NCI-H69 (cell line): ENCODE results near the gene SLC25A5.
"Not testable (repeated sequence)": the region's sequence is repeated elsewhere in the genome, so short reads cannot be mapped to it uniquely, and the experiment has no call there.

Experiments used
- DNase-seq: peaks from one replicate; lab custom pipeline; 2025; lab: John Stamatoyannopoulos, UW

Gene SLC25A5

DNA sequence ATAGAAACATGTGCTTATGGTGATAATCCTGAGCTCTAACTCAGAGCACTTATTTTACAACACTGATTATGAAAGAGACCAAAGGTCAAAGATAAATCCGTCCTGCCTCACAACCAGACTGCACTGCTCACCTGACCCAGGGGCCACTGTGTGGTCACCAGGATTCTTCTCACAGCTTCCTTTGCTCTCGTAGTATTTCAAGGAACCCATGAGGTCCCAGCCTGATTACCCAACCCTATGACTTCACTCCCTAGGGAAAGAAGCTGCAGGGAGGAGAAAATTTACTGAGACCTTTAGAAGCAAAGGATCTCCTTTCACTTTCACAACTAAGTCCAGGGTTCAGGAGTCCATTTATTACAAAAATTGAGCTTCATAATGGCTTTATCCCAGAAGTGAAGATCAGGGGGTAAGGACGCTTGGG, 9.6 kb downstream of the SLC25A5 start:
- no peak for DNase-seq

DNA sequence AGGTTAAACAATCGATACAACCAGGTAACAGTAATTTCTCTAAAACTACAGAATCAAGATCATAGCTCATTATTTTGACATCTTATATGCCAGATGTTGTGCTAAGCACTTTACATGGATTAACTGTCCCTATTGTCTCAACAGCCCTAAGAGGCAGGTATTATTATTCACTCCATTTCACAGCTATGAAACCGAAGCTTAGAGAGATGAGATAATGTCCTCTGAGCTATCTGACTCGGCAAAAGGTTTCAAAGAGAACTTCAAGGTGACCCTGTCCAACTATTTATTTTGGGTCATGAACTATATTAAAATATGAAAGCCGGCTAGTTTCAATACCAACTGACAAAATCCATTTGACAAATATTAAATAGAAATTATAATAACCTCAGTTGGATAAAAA, 10.3 kb downstream of the SLC25A5 start:
- no peak for DNase-seq

DNA sequence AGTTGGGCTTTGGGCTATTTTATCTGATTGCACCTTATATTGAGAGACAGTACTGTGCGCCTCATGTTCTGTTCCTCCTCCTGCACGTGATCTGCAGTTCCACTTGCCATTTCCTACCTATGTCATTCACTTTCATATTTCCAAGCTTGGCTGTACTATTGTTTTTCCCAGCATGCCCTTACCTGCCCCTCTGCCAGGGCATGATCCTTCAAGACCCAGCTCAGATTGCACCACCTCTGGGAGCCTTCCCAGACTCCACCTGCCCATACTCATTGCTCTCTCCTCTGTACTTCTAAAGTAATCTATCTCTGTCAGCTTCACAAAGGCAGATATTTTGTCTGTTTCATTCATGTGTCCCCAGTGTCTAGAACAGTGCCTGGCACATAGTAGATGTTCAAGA, 11.6 kb downstream of the SLC25A5 start:
- DNase-seq, result no peak

DNA sequence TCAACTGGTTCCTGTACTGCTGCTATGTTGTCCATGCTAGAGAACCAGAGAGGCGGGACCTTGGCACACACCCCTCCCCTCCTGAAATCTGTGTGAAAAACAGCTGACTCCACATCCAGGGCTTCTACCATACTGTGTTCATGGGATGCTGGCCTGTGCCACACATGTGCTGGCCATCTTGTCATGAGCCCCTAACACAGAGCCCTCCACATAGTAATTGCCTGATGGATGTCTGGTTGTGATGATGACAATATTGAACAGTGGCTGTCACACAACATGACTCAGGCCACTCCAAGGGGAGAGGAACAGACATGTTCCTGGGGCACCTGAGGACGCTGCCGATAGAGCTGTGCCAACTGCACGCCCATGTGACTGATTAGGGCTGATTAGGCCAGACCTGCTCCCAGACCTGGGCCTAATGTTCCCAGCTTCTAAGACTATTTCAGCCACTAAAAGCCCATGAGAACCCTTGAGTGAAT, 13.1 kb downstream of the SLC25A5 start:
- DNase-seq, result no peak

DNA sequence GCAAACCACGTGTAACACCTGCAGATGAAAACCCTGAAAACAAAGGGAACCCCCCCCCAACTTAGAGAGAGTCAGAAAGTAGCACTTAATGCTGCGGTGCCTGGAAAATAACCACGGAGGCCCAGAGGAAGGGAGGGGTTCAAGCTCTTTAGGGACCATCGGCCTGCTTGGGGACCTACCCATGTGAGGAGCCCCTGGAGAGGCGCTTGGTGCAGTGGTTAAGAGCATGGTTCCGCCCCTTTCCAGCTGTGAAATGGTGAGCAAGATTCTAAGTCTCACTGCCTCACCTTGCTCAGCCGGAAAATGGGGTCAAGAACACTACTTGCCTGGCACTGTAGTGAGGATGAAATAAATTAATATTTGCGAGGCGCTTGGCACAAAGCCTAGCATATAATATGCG, 13.8 kb downstream of the SLC25A5 start:
- no peak for DNase-seq

DNA sequence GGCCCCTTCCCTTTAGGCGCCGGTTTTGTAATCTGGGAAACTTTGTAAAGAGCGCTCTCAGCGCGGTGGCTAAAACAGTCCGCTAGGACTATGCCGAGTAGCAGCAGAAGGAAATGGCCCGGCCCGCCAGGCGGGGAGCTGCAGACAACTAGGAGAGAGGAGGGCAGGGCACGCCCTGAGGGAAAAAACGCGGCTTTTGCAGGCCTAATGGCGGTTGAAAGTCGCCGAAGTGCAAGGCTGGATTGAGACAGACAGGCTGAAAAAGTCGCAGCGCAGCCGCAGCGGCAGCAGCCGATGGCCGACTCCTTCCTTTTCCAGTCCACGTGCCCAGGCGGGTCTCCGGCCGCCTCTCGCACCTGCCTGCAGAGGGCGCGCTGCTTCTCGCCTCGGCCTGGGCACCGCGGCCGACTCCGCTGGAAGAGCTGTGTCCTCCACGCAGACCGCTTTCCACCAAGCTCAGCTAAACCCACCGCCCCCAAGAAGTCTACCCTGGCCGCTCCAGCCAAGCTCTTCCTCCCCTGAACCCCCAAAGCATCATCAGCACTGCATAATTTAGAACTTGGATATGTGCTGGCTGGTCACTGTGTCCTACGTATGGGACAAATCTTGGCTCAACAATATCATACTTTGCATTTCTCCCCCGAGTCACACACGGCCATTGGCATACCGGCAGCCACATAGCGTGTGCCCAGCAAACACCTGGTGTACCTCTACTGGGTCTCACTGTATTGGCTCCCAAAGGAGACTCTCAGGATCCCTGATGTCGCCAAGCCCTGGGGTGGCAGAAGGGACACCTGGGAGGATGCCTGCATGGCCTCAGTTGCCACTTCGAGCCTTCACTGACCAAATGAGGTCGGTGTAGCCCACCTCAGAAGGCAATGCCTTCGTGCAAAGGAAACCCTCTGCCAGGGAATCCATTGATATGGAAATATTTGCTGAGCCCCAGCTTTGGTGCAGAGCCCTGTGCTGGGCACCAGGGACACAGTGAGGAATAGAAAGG, 14.5 kb downstream of the SLC25A5 start:
- peak; percentile 79 for DNase-seq

DNA sequence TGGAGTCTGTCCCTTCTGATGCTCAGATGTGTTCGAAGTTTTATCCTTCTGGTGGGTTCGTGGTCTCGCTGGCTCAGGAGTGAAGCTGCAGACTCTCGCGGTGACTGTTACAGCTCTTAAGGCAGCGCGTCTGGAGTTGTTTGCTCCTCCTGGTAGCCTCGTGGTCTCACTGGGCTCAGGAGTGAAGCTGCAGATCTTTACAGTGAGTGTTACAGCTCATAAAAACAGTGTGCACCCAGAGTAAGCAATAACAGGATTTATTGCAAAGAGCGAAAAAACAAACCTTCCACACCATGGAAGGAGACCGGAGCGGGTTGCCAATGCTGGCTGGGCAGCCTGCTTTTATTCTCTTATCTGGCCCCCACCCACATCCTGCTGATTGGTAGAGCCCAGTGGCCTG, 18.5 kb downstream of the SLC25A5 start:
- no peak for DNase-seq

DNA sequence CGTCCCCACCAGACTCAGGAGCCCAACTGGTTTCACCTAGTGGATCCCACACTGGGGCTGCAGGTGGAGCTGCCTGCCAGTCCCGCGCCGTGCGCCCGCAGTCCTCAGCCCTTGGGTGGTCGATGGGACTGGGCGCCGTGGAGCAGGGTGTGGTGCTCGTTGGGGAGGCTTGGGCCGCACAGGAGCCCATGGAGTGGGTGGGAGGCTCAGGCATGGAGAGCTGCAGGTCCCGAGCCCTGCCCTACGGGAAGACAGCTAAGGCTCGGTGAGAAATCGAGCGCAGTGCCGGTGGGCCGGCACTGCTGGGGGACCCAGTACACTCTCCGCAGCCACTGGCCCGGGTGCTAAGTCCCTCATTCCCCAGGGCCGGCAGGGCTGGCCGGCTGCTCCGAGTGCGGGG, 19.5 kb downstream of the SLC25A5 start:
- DNase-seq, result not testable (repeated sequence)

DNA sequence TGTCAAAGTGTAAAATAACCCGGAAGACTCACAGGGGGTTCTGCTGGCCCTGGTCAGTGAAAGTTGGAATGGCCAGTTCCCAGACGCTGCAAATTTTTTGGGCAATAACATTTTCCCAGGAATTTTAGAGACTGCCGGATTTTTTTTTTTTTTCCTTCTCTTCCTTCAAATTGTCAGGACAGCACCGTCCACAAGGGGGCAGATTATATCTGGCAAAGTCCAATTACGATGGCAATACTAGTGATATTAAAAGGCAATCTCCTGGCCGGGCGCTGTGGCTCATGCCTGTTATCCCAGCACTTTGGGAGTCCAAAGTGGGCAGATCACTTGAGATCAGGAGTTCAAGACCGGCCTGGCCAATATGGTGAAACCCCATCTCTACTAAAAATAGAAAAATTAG, 20.5 kb downstream of the SLC25A5 start:
- DNase-seq, result peak; percentile 58

DNA sequence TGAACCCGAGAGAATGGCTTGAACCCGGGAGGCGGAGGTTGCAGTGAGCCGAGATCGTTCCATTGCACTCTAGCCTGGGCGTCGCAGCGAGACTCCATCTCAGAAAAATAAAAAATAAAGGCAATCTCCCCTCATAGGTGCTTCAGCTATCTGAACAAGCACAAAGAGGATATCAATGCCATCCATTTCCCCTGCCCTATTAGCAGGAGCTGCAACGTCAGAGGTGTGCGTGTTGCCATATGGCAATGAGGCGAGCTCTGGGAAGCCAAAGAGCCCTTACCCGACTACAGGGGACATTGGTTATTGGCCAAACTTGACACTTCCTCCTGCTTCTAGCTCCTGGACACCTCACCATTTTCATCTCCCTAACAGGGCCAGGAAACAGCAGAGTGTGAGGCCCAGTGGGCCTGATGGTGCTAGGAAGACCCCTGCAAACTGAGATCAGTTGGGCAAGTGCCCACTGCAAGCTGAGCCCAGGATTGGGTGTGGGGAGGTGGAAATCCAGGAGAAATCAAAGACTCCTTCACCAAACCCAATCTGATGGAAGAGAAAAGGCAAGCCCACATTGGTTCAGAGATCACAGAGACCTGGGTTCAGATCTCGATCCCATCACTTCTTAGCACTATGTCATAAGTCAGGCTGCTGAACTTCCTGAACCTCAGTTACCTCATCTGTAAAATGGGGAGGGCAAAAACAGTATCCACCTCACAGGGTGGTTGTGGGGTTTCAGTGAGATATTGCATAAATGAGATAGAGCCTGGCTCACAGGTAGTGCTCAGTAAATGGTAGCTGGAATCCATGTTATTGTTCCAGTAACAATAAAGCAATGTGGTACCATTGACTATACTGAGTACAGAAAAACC, 21.2 kb downstream of the SLC25A5 start:
- DNase-seq, result no peak

DNA sequence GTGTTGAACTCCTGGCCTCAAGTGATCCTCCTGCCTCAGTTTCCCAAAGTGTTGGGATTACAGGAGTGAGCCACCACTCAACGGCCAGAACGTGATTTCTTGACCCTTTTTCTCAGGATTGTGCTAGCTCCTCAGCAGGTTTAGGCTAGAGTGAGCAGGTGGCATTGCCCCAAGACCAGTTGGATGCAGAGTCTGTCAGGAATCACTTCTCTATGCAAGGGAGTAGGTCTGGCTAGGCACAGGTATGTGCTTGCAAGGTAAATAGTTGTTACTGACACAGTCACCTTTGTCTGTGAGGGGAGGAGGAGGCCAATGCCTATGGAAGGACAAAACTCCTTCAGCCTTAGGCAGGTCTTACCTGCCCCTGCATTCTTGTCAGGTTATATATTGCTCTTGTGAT, 24.2 kb downstream of the SLC25A5 start:
- no peak for DNase-seq

DNA sequence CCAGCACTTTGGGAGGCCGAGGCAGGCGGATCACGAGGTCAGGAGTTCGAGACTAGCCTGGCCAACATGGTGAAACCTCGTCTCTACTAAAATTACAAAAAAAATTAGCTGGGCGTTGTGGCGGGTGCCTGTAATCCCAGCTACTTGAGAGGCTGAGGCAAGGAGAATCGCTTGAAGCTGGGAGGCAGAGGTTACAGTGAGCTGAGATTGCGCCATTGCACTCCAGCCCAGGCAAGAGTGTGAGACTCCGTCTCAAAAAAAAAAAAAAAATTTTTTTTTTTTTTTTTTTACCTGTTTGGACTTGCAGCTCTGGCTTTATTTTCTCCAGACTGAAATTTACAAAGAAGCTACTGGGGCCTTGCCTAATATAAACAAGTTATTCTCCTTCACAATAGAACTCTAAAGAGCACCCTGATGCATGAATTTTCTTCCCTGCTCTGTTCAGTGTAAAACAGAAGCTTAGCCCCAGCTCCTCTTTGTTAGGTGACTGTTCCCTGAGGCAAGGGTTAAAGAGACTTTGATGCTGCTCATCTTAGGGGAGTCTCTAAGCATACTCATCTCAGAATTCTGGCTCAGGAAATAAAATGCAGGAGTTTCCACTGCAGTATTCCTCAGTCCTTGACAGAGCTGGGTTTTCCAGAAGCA, 25.7 kb downstream of the SLC25A5 start:
- DNase-seq, result not testable (repeated sequence)

DNA sequence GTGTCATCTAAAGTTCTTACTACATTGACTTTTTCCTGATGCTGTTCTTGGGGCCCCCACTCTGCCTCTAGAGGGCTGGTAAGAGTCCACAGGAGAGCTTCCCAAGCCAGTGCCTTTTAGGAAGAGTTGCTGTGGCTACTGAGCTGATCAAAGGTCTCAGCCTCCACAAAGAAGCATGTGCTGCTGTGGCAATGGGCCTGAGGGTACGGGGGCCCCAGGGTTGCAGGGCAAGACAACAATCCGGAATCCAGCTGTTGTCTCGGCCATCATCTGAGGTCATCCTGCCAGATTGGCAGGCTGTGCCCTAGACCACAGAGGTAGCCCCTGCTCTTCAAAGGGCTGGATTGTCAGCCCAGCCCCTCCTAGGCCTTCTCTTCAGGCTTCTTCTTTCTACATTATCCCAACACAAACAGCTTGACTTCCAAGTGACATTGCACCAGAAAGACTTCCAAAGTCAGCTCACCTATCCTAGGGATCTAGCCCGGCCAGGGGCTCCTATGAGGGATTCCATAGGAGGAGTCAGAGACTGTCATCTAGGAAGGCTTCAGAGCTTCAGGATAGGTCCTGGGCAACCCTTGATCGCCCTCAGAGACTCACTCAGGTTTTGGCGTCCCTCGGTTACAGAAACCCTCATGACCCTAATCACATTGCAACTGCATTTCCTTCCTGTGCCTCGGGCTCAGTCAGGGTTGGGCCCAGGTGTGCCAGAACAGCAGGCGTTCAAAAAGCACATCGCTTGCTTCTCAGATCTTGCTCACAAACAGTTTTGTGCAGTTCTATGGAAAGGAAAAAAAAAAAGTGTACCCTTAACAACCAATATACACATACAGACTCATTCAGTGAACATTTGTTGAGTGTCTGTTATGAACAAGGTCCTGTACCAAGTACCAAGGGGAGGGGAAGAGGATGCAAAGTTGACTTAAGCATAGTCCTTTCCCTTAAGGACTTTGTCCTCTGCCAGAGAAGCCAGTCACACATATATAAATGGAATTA, 27.8 kb downstream of the SLC25A5 start:
- DNase-seq, result no peak

DNA sequence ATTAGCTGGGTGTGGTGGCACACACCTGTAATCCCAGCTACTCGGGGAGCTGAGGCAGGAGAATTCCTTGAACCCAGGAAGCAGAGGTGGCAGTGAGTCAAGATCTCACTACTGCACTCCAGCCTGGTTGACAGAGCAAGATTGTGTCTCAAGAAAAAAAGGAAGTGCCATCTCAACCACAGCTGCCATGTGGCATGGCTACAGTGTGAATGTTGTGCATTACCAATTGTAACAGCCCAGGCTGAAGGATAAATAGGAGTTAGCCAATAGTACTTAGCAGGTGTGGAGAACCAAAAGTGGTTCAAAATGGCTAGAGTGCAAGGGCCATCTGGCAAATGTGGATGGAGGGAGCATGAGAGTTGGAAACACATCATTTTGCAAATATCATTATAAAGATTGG, 28.9 kb downstream of the SLC25A5 start:
- DNase-seq, result no peak

DNA sequence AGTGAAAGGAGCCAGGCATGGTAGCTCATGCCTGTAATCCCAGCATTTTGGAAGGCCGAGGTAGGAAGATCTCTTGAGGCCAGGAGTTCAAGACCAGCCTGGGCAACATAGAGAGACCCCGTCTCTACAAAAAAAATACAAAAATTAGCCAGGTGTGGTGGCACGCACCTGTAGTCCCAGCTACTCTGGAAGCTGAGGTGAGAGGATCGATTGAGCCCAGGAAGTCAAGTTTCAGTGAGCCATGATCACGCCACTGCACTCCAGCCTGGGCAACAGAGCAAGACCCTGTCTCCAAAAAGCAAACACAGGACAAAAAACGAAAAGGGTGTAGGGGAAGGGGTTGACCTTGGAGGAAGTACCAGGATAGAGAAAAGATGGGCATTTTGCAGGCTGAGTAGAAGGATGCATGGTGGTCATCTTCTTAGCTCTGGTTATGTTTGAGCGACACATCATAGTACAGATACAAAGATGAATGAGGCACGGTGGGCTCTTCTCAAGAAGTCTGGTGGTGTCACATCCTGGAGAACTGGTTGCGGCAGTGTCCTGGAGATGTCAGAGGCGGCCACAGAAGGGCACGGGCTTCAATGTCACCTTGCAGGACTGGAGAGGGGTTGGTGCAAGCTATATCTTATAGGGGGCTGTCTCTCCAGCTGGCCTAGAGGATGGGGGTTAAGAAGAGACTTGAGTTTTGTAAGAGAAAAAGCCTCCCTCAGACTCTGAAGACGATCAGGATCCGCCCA, 32.0 kb downstream of the SLC25A5 start:
- DNase-seq, result no peak

DNA sequence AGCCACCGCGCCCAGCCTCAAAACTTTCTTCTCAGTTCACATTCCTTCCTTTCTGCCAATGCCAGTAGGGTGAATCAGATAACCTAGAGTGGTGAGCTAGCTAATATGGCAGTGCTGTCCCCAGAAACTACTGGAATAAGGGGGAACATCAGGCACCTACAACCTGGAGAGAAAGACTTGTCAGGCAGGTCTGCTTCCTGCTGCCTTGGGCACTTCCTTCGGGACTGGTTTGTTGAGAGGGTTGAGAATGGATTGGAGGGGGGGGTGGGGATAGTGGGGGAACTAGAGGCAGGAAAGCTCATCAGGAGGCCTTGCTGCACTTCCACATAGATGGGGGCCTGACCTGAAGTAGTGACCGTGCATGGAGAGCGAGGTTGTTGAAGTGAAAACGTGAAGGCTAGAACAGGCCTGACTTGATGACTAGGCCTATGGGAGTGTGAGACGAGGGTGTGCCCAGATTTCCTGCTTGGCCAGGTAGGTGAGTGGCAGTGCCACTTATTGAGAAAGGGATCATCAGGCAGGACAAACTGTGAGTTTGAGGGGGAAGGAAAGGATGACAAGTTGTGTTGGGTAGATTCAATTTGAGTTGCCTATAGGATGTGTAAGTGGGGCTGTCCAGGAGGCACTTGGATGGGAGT, 33.4 kb downstream of the SLC25A5 start:
- DNase-seq, result no peak

DNA sequence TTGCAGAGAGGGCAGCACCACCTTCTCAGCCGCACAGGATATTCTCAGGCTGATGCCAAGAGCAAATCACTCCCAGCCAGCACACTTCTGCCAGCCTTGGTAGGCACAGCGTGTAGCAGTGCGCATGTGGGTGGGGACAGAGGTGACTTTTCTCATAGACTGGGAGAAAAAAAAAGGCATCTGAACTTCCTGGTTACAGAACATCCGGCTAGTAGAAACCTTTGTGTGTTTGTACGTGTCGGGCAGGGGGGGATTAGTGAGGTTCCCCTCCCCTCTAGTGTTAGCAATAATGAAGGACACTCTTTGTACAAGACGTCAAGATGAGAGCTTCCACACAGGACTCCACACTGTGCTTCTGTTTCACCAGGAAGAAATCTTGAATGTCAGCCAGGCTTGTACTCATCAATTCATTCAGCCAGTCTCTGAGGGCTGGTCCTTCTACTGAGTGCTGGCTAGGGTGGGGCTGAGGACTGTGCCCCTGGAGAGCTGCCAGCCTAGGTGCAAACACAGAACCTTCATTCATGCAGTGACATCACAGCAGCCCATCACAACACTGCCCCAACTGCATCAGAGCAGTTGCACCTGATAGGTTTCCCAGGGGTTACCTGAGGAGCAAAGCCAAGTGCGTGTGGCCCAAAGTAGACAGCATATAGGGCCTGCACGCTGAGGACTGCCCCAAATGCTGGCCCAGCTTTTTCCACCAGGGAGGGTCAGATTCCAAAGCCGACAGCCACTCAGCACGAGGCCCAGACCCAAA, 34.7 kb downstream of the SLC25A5 start:
- peak; percentile 89 for DNase-seq

DNA sequence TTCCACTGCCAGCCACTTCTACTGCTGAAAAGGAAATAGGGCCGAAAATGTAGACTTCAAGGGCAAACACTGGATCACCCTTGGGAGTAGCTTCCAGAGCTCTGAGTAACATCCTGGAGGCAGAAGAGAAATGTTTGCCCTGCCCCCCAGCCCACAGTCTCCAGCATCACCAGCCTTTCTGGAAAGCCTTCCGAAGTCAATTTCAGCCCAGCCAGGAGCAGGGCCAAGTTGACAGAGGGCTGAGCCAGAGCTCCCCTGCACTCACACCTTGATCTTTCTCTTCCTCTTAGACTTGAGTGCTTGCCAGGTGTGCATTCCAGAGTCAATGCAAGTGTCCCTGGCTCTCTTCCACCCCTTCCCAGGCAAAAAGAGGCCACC, 35.2 kb downstream of the SLC25A5 start:
- DNase-seq, result peak; percentile 32

DNA sequence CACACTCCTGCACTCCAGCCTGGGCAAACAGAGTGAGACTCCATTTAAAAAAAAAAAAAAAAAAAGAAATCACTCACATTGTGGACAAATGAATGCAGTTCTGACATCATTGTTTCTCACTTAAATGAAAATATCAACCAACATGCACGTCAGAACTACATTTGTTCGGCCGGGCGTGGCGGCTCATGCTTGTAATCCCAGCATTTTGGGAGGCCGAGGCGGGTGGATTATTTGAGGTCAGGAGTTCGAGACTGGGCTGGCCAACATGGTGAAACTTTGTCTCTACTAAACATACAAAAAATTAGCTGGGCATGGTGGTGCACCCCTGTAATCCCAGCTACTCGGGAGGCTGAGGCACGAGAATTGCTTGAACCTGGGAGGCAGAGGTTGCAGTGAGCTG, 36.9 kb downstream of the SLC25A5 start:
- DNase-seq, result not testable (repeated sequence)
